ENCODE results near the gene MTPN. TPM values are rescaled to one million over a fixed set of nuclear protein-coding genes. Genes with fewer than 3 reads are reported as not detected.

The MTPN gene, protein sequence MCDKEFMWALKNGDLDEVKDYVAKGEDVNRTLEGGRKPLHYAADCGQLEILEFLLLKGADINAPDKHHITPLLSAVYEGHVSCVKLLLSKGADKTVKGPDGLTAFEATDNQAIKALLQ
- 10 to 100 TPM; 74.2 to 96.3 (median 84.1) TPM for total RNA-seq
- total RNA-seq (2013) = 109 TPM
- total RNA-seq = 130 to 353 (median 194) reads per million in 29 experiments

DNA sequence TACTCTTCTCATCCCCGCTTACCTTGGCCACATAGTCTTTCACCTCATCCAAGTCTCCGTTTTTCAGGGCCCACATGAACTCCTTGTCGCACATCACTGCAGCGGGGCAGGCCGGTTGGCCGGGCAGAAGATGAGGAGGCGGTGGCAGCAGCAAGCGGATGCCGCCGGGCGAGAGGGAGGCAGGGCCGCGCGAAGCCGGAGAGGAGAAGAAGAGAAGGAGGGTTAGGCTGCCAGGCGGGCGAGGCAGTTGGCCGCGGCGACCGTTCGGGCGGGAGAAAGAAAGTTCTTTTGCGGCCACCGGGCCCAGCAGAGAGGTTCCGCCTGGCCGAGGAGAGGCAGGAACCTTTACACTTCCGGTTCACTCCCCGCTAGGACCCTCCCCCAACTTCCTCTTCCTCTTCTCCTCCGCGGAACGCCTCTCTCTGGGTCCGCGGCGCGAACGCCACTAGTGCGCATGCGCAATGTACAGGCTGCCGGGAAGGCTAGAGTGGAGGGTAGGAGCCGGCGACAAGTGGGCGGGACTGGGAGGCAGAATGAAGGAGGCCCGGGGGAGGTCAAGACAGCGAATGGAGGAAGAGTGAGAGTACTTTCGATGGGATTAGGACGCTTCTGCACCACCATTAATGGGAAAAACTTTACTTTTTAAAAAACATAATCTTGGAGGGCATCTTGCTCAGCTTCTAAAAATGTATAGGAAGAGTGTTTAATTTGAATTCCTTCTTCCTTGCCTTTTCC, at the start of gene MTPN:
MTPN (minus strand) TSS at position 353 of the 735 bp plus-strand sequence; CDS start at position 94, 259 bp downstream.
- Histone ChIP-seq H3K27ac (ENCODE audit: low read length) (peak within 1 kb of the TSS; percentile 80), H3K9me3 (no peaks in the 10 kb centered on the region), H3K4me1 (ENCODE audit: control insufficient read depth in 1 of 2, extremely low read depth in 1 of 2, insufficient read depth in 2 of 2, low read length in 2 of 2) (peaks cover 24 to 38% of the 10 kb centered on the region in 2 experiments), H3K4me3 (ENCODE audit: control insufficient read depth in 1 of 2, extremely low read depth in 1 of 2, low read length in 1 of 2) (peak within 1 kb of the TSS; percentile 81 to 92), H3K27me3 (replicated peaks in 1 of 2; ENCODE audit: control insufficient read depth in 2 of 2, extremely low read depth in 1 of 2, insufficient read depth in 2 of 2, low read length in 1 of 2) (no peaks in the 10 kb centered on the region), H3K36me3 (ENCODE audit: control insufficient read depth in 2 of 2, extremely low read depth in 1 of 2, insufficient read depth in 1 of 2, low read length in 1 of 2) (peaks cover 0 to 4% of the 10 kb centered on the region in 2 donors)
- ChIA-PET POLR2A (no interaction called here), CTCF (interaction anchor here in 1 of 2 donors (1.1 kb wide), 1 partner anchor 9 kb away, joined by 3 read pairs; no protein-coding TSS in a partner anchor)
- Mint-ChIP-seq H3K9me3 (no peaks in the 10 kb centered on the region), H3K27me3 (no peaks in the 10 kb centered on the region), H3K4me1 (peaks cover 77 to 85% (median 82%) of the 10 kb centered on the region in 3 donors), H3K27ac (peak within 1 kb of the TSS; percentile 88 to 94), H3K4me3 (peak within 1 kb of the TSS; percentile 96 to 97 (median 96)), H3K36me3 (peaks cover 15% of the 10 kb centered on the region)
- ATAC-seq (replicated peaks in 1 of 4) = peak; percentile 86 to 92 (median 88)
- 0% methylated on average over 16 of the region's 47 CpGs for WGBS (ENCODE audit: insufficient coverage)
- peak; percentile 93 to 98 (median 96) for DNase-seq

DNA sequence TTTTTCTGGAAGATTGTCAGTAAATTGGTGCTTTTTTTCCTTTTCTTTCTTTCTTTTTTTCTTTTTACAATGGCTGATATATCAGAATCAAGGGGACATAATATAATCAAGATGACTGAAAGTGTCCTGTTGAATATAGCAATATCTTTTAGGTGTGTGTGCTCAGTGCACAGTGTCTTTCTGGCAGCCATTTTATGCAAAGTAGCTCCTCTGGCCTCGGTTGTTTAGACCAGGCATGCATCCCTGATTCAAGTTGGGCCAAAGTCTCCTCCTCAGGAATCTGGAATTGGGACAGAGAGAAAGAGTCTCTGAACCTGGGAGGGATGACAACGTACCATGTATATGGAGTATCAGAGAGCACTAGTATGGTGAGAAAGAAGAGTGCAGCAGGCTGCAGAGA, 49.0 kb upstream of the MTPN start:
- Histone ChIP-seq H3K27ac (ENCODE audit: low read length) (no peak overlapping the region), H3K27me3 (replicated peaks in 1 of 2; ENCODE audit: control insufficient read depth in 2 of 2, extremely low read depth in 1 of 2, insufficient read depth in 2 of 2, low read length in 1 of 2) (no peaks in the 10 kb centered on the region), H3K36me3 (ENCODE audit: control insufficient read depth in 2 of 2, extremely low read depth in 1 of 2, insufficient read depth in 1 of 2, low read length in 1 of 2) (no peaks in the 10 kb centered on the region), H3K4me3 (ENCODE audit: control insufficient read depth in 1 of 2, extremely low read depth in 1 of 2, low read length in 1 of 2) (no peak overlapping the region), H3K9me3 (no peaks in the 10 kb centered on the region), H3K4me1 (ENCODE audit: control insufficient read depth in 1 of 2, extremely low read depth in 1 of 2, insufficient read depth in 2 of 2, low read length in 2 of 2) (no peaks in the 10 kb centered on the region)
- no peak for ATAC-seq (replicated peaks in 1 of 4)
- ChIA-PET POLR2A (no interaction called here), CTCF (no interaction called here)
- WGBS (ENCODE audit: insufficient coverage) = 89% methylated on average over 1 of the region's 2 CpGs
- Mint-ChIP-seq H3K27ac (no peak overlapping the region), H3K4me3 (no peak overlapping the region), H3K36me3 (peaks cover 25% of the 10 kb centered on the region), H3K4me1 (peaks cover 0 to 1% (median 0%) of the 10 kb centered on the region in 3 donors), H3K9me3 (no peaks in the 10 kb centered on the region), H3K27me3 (no peaks in the 10 kb centered on the region)
- DNase-seq = no peak

DNA sequence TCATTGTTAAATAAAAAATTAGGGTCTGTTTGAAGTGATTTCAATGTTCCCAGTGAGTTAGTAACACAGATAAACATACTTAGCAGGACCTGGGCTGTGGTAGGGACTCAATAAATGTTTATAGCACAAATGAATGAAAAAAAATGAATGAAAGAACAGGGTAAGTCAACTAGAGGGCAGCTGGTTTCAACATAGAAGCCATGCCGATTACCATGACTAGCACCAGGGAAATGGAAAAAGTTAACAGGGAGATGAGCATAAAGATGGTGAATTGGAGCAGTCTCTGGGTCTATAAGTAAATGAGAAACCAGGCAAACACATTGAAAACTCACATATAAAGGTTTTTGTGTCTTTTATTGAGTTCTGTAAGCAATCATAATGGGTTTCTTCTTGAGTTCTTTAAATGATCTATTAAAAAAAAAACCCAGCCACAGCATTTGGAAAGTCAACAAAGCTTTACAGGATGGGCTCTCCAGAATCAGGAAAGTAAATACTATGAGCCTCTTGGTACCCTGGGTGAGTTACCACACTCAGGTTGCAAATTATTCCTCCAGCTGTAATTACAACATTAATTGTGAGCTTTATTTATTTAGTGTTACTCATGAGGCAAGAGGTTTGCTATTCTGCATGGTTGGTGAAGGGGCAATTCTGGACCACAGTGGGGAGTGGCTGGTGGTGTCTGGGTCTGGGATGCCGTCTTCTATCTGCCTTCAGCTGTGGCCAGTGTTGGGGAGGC, 46.1 kb upstream of the MTPN start:
- Mint-ChIP-seq H3K36me3 (peaks cover 13% of the 10 kb centered on the region), H3K9me3 (no peaks in the 10 kb centered on the region), H3K4me1 (no peaks in the 10 kb centered on the region), H3K27ac (no peak overlapping the region), H3K4me3 (no peak overlapping the region), H3K27me3 (peaks cover 0 to 3% of the 10 kb centered on the region in 2 donors)
- Histone ChIP-seq H3K27me3 (replicated peaks in 1 of 2; ENCODE audit: control insufficient read depth in 2 of 2, extremely low read depth in 1 of 2, insufficient read depth in 2 of 2, low read length in 1 of 2) (no peaks in the 10 kb centered on the region), H3K4me3 (ENCODE audit: control insufficient read depth in 1 of 2, extremely low read depth in 1 of 2, low read length in 1 of 2) (no peak overlapping the region), H3K4me1 (ENCODE audit: control insufficient read depth in 1 of 2, extremely low read depth in 1 of 2, insufficient read depth in 2 of 2, low read length in 2 of 2) (no peaks in the 10 kb centered on the region), H3K27ac (ENCODE audit: low read length) (no peak overlapping the region), H3K9me3 (no peaks in the 10 kb centered on the region), H3K36me3 (ENCODE audit: control insufficient read depth in 2 of 2, extremely low read depth in 1 of 2, insufficient read depth in 1 of 2, low read length in 1 of 2) (no peaks in the 10 kb centered on the region)
- no peak for ATAC-seq (replicated peaks in 1 of 4)
- ChIA-PET POLR2A (no interaction called here), CTCF (interaction anchor here in 1 of 2 donors (1.4 kb wide), 1 partner anchor 13 kb away, joined by 3 read pairs; no protein-coding TSS in a partner anchor)
- no peak for DNase-seq
- WGBS (ENCODE audit: insufficient coverage) = 100% methylated on average over 1 of the region's 2 CpGs

DNA sequence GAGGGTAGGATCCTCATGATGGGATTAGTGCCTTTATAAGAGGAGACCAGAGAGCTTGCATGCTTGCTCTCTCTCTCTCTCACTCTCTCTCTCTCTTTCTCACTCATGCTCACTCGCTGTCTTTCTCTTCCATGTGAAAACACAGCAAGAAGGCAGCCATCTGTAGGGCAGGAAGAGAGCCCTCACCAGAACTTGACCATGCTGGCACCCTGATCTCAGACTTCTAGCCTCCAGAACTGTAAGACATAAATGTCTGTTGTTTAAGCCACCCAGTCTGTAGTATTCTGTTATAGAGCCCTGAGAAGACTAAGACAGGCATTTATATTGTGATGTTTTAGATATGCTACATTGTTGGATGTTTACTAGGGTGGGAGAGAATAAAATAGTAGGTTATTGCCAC, 43.4 kb upstream of the MTPN start:
- Mint-ChIP-seq H3K4me3 (no peak overlapping the region), H3K4me1 (no peaks in the 10 kb centered on the region), H3K36me3 (no peaks in the 10 kb centered on the region), H3K27me3 (peaks cover 0 to 3% of the 10 kb centered on the region in 2 donors), H3K9me3 (no peaks in the 10 kb centered on the region), H3K27ac (no peak overlapping the region)
- DNase-seq (no peak), ATAC-seq (replicated peaks in 1 of 4) (no peak)
- no peak overlapping the region for H3K4me3 ChIP-seq (ENCODE audit: control insufficient read depth in 1 of 2, extremely low read depth in 1 of 2, low read length in 1 of 2)
- H3K27me3 ChIP-seq (replicated peaks in 1 of 2; ENCODE audit: control insufficient read depth in 2 of 2, extremely low read depth in 1 of 2, insufficient read depth in 2 of 2, low read length in 1 of 2) = no peaks in the 10 kb centered on the region
- H3K27ac ChIP-seq (ENCODE audit: low read length) = no peak overlapping the region
- H3K36me3 ChIP-seq (ENCODE audit: control insufficient read depth in 2 of 2, extremely low read depth in 1 of 2, insufficient read depth in 1 of 2, low read length in 1 of 2) = no peaks in the 10 kb centered on the region
- no peaks in the 10 kb centered on the region for H3K4me1 ChIP-seq (ENCODE audit: control insufficient read depth in 1 of 2, extremely low read depth in 1 of 2, insufficient read depth in 2 of 2, low read length in 2 of 2)
- ChIA-PET POLR2A (no interaction called here), CTCF (no interaction called here)
- 14% methylated on average over 1 of the region's 1 CpG for WGBS (ENCODE audit: insufficient coverage)
- no peaks in the 10 kb centered on the region for H3K9me3 ChIP-seq

DNA sequence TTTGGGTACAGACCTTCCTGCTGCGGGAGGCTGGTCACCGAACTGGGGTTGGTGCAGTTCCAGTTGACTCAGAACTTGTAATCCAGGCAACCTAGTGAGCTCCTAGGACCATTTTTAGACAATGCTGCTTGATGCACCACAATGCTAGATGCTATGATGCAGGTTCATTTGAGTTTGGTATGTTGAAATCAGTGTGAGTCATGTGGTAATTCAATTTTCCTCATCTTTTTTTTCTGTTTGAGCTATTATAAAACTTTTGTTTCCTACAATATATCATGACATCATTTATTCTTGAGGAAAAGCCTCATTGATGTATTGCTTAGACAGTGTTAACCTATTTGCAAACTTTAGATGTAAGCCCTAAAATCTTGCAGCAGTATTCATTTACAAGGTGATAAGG, 40.9 kb upstream of the MTPN start:
- Mint-ChIP-seq H3K27ac (no peak overlapping the region), H3K4me1 (no peaks in the 10 kb centered on the region), H3K27me3 (peaks cover 5 to 11% of the 10 kb centered on the region in 2 donors), H3K36me3 (no peaks in the 10 kb centered on the region), H3K4me3 (no peak overlapping the region), H3K9me3 (no peaks in the 10 kb centered on the region)
- ChIA-PET CTCF (no interaction called here), POLR2A (no interaction called here)
- Histone ChIP-seq H3K9me3 (no peaks in the 10 kb centered on the region), H3K4me1 (ENCODE audit: control insufficient read depth in 1 of 2, extremely low read depth in 1 of 2, insufficient read depth in 2 of 2, low read length in 2 of 2) (no peaks in the 10 kb centered on the region), H3K4me3 (ENCODE audit: control insufficient read depth in 1 of 2, extremely low read depth in 1 of 2, low read length in 1 of 2) (no peak overlapping the region), H3K36me3 (ENCODE audit: control insufficient read depth in 2 of 2, extremely low read depth in 1 of 2, insufficient read depth in 1 of 2, low read length in 1 of 2) (no peaks in the 10 kb centered on the region), H3K27ac (ENCODE audit: low read length) (no peak overlapping the region), H3K27me3 (replicated peaks in 1 of 2; ENCODE audit: control insufficient read depth in 2 of 2, extremely low read depth in 1 of 2, insufficient read depth in 2 of 2, low read length in 1 of 2) (no peaks in the 10 kb centered on the region)
- 95% methylated on average over 2 of the region's 2 CpGs for WGBS (ENCODE audit: insufficient coverage)
- no peak for ATAC-seq (replicated peaks in 1 of 4)
- DNase-seq = no peak

DNA sequence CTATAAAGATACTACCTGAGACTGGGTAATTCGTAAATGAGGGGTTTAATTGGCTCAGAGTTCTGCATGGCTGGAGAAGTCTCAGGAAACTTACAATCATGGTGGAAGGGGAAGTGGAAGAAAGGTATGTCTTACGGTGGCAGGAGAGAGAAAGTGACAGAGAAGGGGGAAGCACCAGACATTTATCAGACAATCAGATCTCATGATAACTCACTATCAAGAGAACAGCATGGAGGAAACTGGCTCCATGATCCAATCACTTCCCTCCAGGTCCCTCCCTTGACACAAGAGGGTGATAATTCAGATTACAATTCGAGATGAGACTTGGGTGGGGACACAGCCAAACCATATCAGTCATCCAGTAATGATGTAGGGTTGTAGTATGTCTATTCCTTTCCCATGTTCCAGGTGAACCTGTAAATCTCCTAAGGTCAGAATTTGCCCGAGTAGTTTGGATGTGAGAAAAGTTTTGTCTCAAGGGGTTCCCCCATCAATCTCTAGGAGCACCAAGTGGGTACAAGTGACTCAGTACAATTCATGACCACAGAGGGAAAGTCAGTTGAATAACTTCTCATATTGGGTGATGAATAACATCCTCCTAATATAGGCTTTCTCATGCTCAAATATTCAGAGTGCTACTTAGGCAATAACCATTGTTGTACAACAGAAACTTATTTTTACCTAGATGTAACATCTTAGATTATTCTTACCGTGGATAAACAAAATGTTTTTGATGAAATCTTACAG, 39.7 kb upstream of the MTPN start:
- Mint-ChIP-seq H3K4me3 (no peak overlapping the region), H3K27ac (no peak overlapping the region), H3K9me3 (no peaks in the 10 kb centered on the region), H3K4me1 (peaks cover 0 to 8% (median 4%) of the 10 kb centered on the region in 3 donors), H3K27me3 (peaks cover 8 to 20% of the 10 kb centered on the region in 2 donors), H3K36me3 (no peaks in the 10 kb centered on the region)
- Histone ChIP-seq H3K9me3 (no peaks in the 10 kb centered on the region), H3K4me3 (ENCODE audit: control insufficient read depth in 1 of 2, extremely low read depth in 1 of 2, low read length in 1 of 2) (no peak overlapping the region), H3K27me3 (replicated peaks in 1 of 2; ENCODE audit: control insufficient read depth in 2 of 2, extremely low read depth in 1 of 2, insufficient read depth in 2 of 2, low read length in 1 of 2) (no peaks in the 10 kb centered on the region), H3K36me3 (ENCODE audit: control insufficient read depth in 2 of 2, extremely low read depth in 1 of 2, insufficient read depth in 1 of 2, low read length in 1 of 2) (no peaks in the 10 kb centered on the region), H3K4me1 (ENCODE audit: control insufficient read depth in 1 of 2, extremely low read depth in 1 of 2, insufficient read depth in 2 of 2, low read length in 2 of 2) (no peaks in the 10 kb centered on the region), H3K27ac (ENCODE audit: low read length) (no peak overlapping the region)
- ATAC-seq (replicated peaks in 1 of 4) (no peak), DNase-seq (no peak)
- CTCF ChIA-PET = interaction anchor here in 1 of 2 donors (0.7 kb wide), 1 partner anchor 219 kb away, joined by 6 read pairs; no protein-coding TSS in a partner anchor
- WGBS (ENCODE audit: insufficient coverage) = no CpG with 5 or more reads among the region's 5 CpGs
- POLR2A ChIA-PET = no interaction called here
